Neural progenitor cell (in vitro differentiated cells): ENCODE results near the gene HOXD12. TPM values are rescaled to one million over a fixed set of nuclear protein-coding genes. Genes with fewer than 3 reads are reported as not detected.

Experiments used
- DNase-seq: peaks from one replicate; pipeline ENCODE4 v3.0.0-alpha.2; 2016; ENCODE audit warnings: low spot score
- H2AFZ ChIP-seq: fragments of 200-600 bp; sonication (generic); replicated peaks from 2 replicates; pipeline ENCODE4 v1.6.1; 2016; ENCODE audit warnings: antibody characterized with exemption
- H3F3A ChIP-seq: fragments of 200-600 bp; sonication (generic); 2 replicates; pipeline ENCODE4 v1.6.1; 2016; ENCODE audit warnings: antibody characterized with exemption, low read depth
- H3K27ac ChIP-seq: fragments of 200-600 bp; sonication (generic); 2 replicates; pipeline ENCODE4 v1.5.1; 2016; ENCODE audit warnings: mild to moderate bottlenecking
- H3K27me3 ChIP-seq: fragments of 200-600 bp; sonication (generic); 2 replicates; pipeline ENCODE4 v1.6.1; 2016; ENCODE audit warnings: mild to moderate bottlenecking, moderate library complexity
- H3K36me3 ChIP-seq: fragments of 200-600 bp; sonication (generic); 2 replicates; pipeline ENCODE4 v1.5.1; 2016
- H3K4me1 ChIP-seq: fragments of 200-600 bp; sonication (generic); 2 replicates; pipeline ENCODE4 v1.6.1; 2016; ENCODE audit warnings: mixed run types
- H3K4me2 ChIP-seq: fragments of 200-600 bp; sonication (generic); 2 replicates; pipeline ENCODE4 v1.6.1; 2016
- H3K4me3 ChIP-seq: fragments of 200-600 bp; sonication (generic); 2 replicates; pipeline ENCODE4 v1.5.1; 2016
- H3K79me2 ChIP-seq: fragments of 200-600 bp; sonication (generic); 2 replicates; pipeline ENCODE4 v1.6.1; 2016; ENCODE audit warnings: low read depth
- H3K9ac ChIP-seq: fragments of 200-600 bp; sonication (generic); 2 replicates; pipeline ENCODE4 v1.6.1; 2016
- H3K9me3 ChIP-seq: fragments of 200-600 bp; sonication (generic); 2 replicates; pipeline ENCODE4 v1.5.1; 2016; ENCODE audit warnings: low read depth
- H4K20me1 ChIP-seq: fragments of 200-600 bp; sonication (generic); 2 replicates; pipeline ENCODE4 v1.6.1; 2016; ENCODE audit warnings: low read depth
- H3K27ac Mint-ChIP-seq: 3 replicates; pipeline ENCODE4 v1.8.0; 2021; ENCODE audit warnings: mixed read lengths
- H3K27me3 Mint-ChIP-seq: 2 replicates; pipeline ENCODE4 v1.8.0; 2022; ENCODE audit warnings: low read depth, mild to moderate bottlenecking, inconsistent platforms, moderate library complexity, mixed read lengths; ENCODE audit not compliant: insufficient read depth
- H3K36me3 Mint-ChIP-seq: 3 replicates; pipeline ENCODE4 v1.8.0; 2021; ENCODE audit warnings: mixed read lengths
- H3K4me1 Mint-ChIP-seq: 3 replicates; pipeline ENCODE4 v1.8.0; 2021; ENCODE audit warnings: mixed read lengths
- H3K4me3 Mint-ChIP-seq: 3 replicates; pipeline ENCODE4 v1.8.0; 2021; ENCODE audit warnings: mild to moderate bottlenecking, moderate library complexity, mixed read lengths
- H3K9me3 Mint-ChIP-seq: 3 replicates; pipeline ENCODE4 v1.8.0; 2020; ENCODE audit warnings: mixed read lengths
- CTCF ChIP-seq: fragments of 200-600 bp; sonication (generic); IDR thresholded peaks from 2 replicates; pipeline ENCODE4 v1.5.1; 2017; ENCODE audit warnings: antibody characterized with exemption, mild to moderate bottlenecking
- EZH2 ChIP-seq: fragments of 200-600 bp; sonication (generic); IDR thresholded peaks from 2 replicates; pipeline ENCODE4 v1.6.1; 2017; ENCODE audit warnings: antibody characterized with exemption, mild to moderate bottlenecking, moderate library complexity
- EZH2phosphoT487 ChIP-seq: fragments of 200-600 bp; sonication (generic); IDR thresholded peaks from 2 replicates; pipeline ENCODE4 v1.6.1; 2017; ENCODE audit warnings: antibody characterized with exemption
- total RNA-seq: library from RNA; depleted of rRNA; stranded (reverse); fragments of >200 nt; gene quantifications from 2 replicates; pipeline ENCODE4 v1.2.3, GENCODE V29; 2015; ENCODE audit warnings: low replicate concordance

The HOXD12 gene
- total RNA-seq, 1 donor from 2014 or later = not detected

- Histone ChIP-seq H3K27ac (no peak overlapping the region), H3K27me3 (peaks cover 100% of the 10 kb centered on the region), H3K4me2 (no peak overlapping the region), H3K9me3 (no peaks in the 10 kb centered on the region), H3K79me2 (no peaks in the 10 kb centered on the region), H3K4me1 (no peaks in the 10 kb centered on the region), H3F3A (no peaks in the 10 kb centered on the region), H3K9ac (no peak overlapping the region), H2AFZ (no peak overlapping the region), H4K20me1 (peaks cover 95% of the 10 kb centered on the region), H3K36me3 (no peaks in the 10 kb centered on the region), H3K4me3 (no peak overlapping the region)
- no peak overlapping the region for H3K27ac Mint-ChIP-seq
- H3K4me3 Mint-ChIP-seq = no peak overlapping the region
- peaks cover 86% of the 10 kb centered on the region for H3K27me3 Mint-ChIP-seq
- DNase-seq = no peak
- peaks cover 10% of the 10 kb centered on the region for H3K4me1 Mint-ChIP-seq
- no peak for TF ChIP-seq EZH2phosphoT487
- TF ChIP-seq EZH2 = no peak
- no peak for TF ChIP-seq CTCF
- H3K36me3 Mint-ChIP-seq = no peaks in the 10 kb centered on the region
- H3K9me3 Mint-ChIP-seq = peaks cover 7% of the 10 kb centered on the region
Measured at GRCh38 chr2:176103742-176104315, 4.2 kb downstream of the HOXD12 start.

GRCh38 chr2:176104316-176105077 is 4.9 kb downstream of the HOXD12 start:
- H3K27me3 ChIP-seq = peaks cover 100% of the 10 kb centered on the region
- H4K20me1 ChIP-seq = peaks cover 95% of the 10 kb centered on the region
- H3K27ac Mint-ChIP-seq = no peak overlapping the region
- no peaks in the 10 kb centered on the region for H3K9me3 ChIP-seq
- no peaks in the 10 kb centered on the region for H3K79me2 ChIP-seq
- no peaks in the 10 kb centered on the region for H3K4me1 ChIP-seq
- no peak overlapping the region for H3K4me3 ChIP-seq
- no peak overlapping the region for H2AFZ ChIP-seq
- DNase-seq = no peak
- no peak overlapping the region for H3K4me2 ChIP-seq
- no peak overlapping the region for H3K9ac ChIP-seq
- H3K27ac ChIP-seq = no peak overlapping the region
- peaks cover 86% of the 10 kb centered on the region for H3K27me3 Mint-ChIP-seq
- peak; percentile 98 for TF ChIP-seq EZH2
- TF ChIP-seq EZH2phosphoT487 = peak; percentile 94
- TF ChIP-seq CTCF = no peak
- H3K36me3 Mint-ChIP-seq = no peaks in the 10 kb centered on the region
- peaks cover 10% of the 10 kb centered on the region for H3K9me3 Mint-ChIP-seq
- H3K36me3 ChIP-seq = no peaks in the 10 kb centered on the region
- no peak overlapping the region for H3K4me3 Mint-ChIP-seq
- peaks cover 15% of the 10 kb centered on the region for H3K4me1 Mint-ChIP-seq
- H3F3A ChIP-seq = no peaks in the 10 kb centered on the region

GRCh38 chr2:176105078-176105729 is 5.6 kb downstream of the HOXD12 start:
- Histone ChIP-seq H3K4me3 (no peak overlapping the region), H3K36me3 (no peaks in the 10 kb centered on the region), H2AFZ (no peak overlapping the region), H4K20me1 (peaks cover 96% of the 10 kb centered on the region), H3K9me3 (no peaks in the 10 kb centered on the region), H3K27me3 (peaks cover 100% of the 10 kb centered on the region), H3K27ac (no peak overlapping the region), H3K79me2 (no peaks in the 10 kb centered on the region), H3K9ac (no peak overlapping the region), H3F3A (no peaks in the 10 kb centered on the region), H3K4me1 (no peaks in the 10 kb centered on the region), H3K4me2 (no peak overlapping the region)
- Mint-ChIP-seq H3K27me3 (peaks cover 88% of the 10 kb centered on the region), H3K27ac (no peak overlapping the region), H3K4me1 (peaks cover 15% of the 10 kb centered on the region), H3K4me3 (no peak overlapping the region), H3K9me3 (peaks cover 13% of the 10 kb centered on the region), H3K36me3 (no peaks in the 10 kb centered on the region)
- DNase-seq = no peak
- TF ChIP-seq EZH2 (peak; percentile 92), CTCF (no peak), EZH2phosphoT487 (peak; percentile 85)
